ENCODE results near the gene ZCCHC2. TPM values are rescaled to one million over a fixed set of nuclear protein-coding genes. Genes with fewer than 3 reads are reported as not detected.

ZCCHC2 gene
- total RNA-seq, 4 donors from 2014 or later = 18.9 to 26.1 (median 23.8) TPM

DNA sequence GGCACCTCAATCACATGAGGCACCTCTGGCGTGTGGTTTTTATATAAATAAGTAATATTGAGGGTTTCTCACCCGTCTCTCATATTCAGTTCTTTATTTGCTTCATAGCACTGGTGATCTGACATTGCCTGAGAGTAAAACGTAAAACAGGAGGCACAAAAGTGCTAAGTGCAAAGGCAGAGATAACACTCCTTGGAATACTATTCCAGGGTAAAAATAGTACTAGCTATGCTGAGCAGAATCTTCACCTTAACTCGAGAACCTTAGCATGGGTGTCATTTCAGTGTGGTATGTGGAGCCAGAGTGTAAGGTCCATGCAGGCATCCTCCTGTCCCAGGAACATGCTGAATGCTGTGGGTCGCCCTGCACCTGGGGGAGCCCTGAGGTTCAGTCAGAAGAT lies 26.9 kb downstream of the ZCCHC2 start:
- no peak overlapping the region for H3K4me3 ChIP-seq
- TF ChIP-seq EP300 (IDR thresholded peaks at IDR 0.05) (no peak), POLR2AphosphoS5 (IDR thresholded peaks at IDR 0.05) (no peak), POLR2A (IDR thresholded peaks at IDR 0.05; ENCODE audit: low read depth) (no peak)
- TF ChIP-seq, protein P1, sequence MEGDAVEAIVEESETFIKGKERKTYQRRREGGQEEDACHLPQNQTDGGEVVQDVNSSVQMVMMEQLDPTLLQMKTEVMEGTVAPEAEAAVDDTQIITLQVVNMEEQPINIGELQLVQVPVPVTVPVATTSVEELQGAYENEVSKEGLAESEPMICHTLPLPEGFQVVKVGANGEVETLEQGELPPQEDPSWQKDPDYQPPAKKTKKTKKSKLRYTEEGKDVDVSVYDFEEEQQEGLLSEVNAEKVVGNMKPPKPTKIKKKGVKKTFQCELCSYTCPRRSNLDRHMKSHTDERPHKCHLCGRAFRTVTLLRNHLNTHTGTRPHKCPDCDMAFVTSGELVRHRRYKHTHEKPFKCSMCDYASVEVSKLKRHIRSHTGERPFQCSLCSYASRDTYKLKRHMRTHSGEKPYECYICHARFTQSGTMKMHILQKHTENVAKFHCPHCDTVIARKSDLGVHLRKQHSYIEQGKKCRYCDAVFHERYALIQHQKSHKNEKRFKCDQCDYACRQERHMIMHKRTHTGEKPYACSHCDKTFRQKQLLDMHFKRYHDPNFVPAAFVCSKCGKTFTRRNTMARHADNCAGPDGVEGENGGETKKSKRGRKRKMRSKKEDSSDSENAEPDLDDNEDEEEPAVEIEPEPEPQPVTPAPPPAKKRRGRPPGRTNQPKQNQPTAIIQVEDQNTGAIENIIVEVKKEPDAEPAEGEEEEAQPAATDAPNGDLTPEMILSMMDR (IDR thresholded peaks at IDR 0.05) = no peak
- H3K36me3 ChIP-seq = peaks cover 21 to 72% (median 57%) of the 10 kb centered on the region in 4 donors
- no peak overlapping the region for H3K27ac ChIP-seq (replicated peaks in 1 of 4)
- no peaks in the 10 kb centered on the region for H3K4me1 ChIP-seq
- no peaks in the 10 kb centered on the region for H3K9me3 ChIP-seq
- intact Hi-C loops (cut with DNase I) = no loop called here
- no peaks in the 10 kb centered on the region for H3K27me3 ChIP-seq
- no peak for DNase-seq (ENCODE audit: extremely low spot score)
- WGBS = 93% methylated on average over 5 of the region's 5 CpGs

DNA sequence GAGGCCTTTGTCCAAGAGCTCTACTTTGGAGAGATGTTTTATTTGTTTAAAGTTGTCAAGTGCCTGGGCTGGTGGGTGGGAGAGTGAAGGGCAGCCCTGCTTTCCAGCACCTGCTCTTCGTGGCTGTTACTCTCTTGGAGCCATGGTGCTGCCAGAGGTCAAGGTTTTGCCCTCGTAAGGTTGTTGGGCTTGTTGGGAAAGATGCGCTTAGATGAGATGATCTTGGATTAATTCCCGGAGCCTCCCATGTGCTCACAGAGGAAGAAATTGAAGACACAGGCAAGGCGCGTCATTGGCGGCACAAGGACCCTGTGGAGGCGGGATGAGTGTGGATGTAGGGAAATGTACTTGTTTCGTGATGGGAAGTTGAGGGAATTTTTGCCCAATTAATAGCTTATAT lies 27.9 kb downstream of the ZCCHC2 start:
- H3K36me3 ChIP-seq = peaks cover 16 to 70% (median 48%) of the 10 kb centered on the region in 4 donors
- H3K4me3 ChIP-seq = no peak overlapping the region
- H3K4me1 ChIP-seq = no peaks in the 10 kb centered on the region
- no peaks in the 10 kb centered on the region for H3K27me3 ChIP-seq
- TF ChIP-seq, protein P1 (IDR thresholded peaks at IDR 0.05) = no peak
- no peak for TF ChIP-seq POLR2A (IDR thresholded peaks at IDR 0.05; ENCODE audit: low read depth)
- TF ChIP-seq POLR2AphosphoS5 (IDR thresholded peaks at IDR 0.05) = no peak
- TF ChIP-seq EP300 (IDR thresholded peaks at IDR 0.05) = no peak
- no peaks in the 10 kb centered on the region for H3K9me3 ChIP-seq
- WGBS = 92% methylated on average over 9 of the region's 9 CpGs
- intact Hi-C loops (cut with DNase I) = no loop called here
- no peak for DNase-seq (ENCODE audit: extremely low spot score)
- H3K27ac ChIP-seq (replicated peaks in 1 of 4) = no peak overlapping the region

DNA sequence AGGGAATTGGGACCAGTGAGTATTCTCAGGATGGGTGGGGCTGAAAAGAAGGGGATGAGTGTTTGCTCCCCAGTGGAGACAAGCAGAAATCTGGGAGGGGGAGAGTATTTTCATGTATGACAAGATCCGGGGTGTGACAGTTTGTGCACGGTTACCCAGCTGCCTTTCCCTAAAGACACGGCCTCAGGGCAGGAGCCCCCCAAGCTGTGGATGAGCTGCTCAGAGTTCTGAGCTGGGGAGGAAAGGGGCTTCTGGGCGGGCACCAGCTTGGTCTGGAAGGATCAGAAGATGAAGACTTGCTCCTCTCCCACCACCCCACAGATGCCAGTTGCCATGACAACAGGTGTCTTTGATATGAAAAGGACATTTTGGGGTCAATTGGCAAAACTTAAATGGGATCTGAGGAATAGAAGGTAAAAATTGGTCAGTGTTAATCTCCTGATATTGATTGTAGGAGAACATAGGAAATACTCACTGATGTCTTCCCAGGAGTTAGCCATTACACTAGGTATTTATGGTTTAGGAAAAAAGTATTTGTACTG lies 29.2 kb downstream of the ZCCHC2 start:
- no peaks in the 10 kb centered on the region for H3K4me1 ChIP-seq
- no peaks in the 10 kb centered on the region for H3K27me3 ChIP-seq
- no peak for TF ChIP-seq POLR2A (IDR thresholded peaks at IDR 0.05; ENCODE audit: low read depth)
- TF ChIP-seq, protein P1 (IDR thresholded peaks at IDR 0.05) = no peak
- TF ChIP-seq POLR2AphosphoS5 (IDR thresholded peaks at IDR 0.05) = no peak
- no peak for TF ChIP-seq EP300 (IDR thresholded peaks at IDR 0.05)
- peaks cover 16 to 70% (median 45%) of the 10 kb centered on the region in 4 donors for H3K36me3 ChIP-seq
- DNase-seq (ENCODE audit: extremely low spot score) = no peak
- 95% methylated on average over 4 of the region's 4 CpGs for WGBS
- no peak overlapping the region for H3K4me3 ChIP-seq
- H3K27ac ChIP-seq (replicated peaks in 1 of 4) = no peak overlapping the region
- intact Hi-C loops (cut with DNase I) = no loop called here
- no peaks in the 10 kb centered on the region for H3K9me3 ChIP-seq

DNA sequence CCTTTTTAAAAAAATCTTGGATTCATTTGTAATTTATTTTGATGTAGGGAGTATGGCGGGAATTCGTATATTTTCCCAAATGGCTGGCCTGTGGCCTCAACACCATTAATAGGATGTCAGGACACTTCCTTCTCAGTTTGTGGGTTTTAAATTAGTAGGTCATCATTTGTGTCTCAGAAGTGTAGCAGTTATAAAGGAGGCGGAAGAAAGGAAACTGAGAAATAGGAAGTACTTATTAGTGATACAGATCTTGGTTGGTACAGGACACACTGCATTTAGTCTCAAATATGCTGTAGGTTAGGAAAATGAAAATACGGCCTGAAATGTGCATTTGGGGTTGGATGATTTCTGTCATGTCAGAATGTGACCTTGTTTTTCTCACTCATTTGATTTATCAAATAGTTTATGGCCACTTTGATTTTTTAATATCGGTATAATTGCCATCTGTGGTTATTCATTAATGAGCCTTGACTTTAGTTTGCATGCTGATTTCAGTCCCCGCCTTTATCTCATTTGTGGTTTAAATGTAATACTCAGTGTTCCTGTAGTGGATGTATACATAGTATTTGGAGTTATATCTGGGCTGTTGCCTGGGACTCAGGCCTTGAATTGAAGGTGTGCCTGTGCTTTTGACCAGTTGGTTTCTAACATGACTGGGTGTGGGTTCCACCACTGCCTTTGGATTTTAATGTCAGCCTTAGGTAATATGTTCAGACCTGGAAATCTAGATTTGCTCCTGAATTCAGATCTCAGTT lies 31.4 kb downstream of the ZCCHC2 start:
- no peak for DNase-seq (ENCODE audit: extremely low spot score)
- no peak overlapping the region for H3K27ac ChIP-seq (replicated peaks in 1 of 4)
- no peaks in the 10 kb centered on the region for H3K9me3 ChIP-seq
- no peaks in the 10 kb centered on the region for H3K4me1 ChIP-seq
- H3K4me3 ChIP-seq = no peak overlapping the region
- H3K27me3 ChIP-seq = no peaks in the 10 kb centered on the region
- intact Hi-C loops (cut with DNase I) = no loop called here
- 83% methylated on average over 6 of the region's 6 CpGs for WGBS
- H3K36me3 ChIP-seq = peaks cover 22 to 77% (median 49%) of the 10 kb centered on the region in 4 donors
- TF ChIP-seq EP300 (IDR thresholded peaks at IDR 0.05) = no peak
- TF ChIP-seq POLR2A (IDR thresholded peaks at IDR 0.05; ENCODE audit: low read depth) = no peak
- TF ChIP-seq POLR2AphosphoS5 (IDR thresholded peaks at IDR 0.05) = no peak

DNA sequence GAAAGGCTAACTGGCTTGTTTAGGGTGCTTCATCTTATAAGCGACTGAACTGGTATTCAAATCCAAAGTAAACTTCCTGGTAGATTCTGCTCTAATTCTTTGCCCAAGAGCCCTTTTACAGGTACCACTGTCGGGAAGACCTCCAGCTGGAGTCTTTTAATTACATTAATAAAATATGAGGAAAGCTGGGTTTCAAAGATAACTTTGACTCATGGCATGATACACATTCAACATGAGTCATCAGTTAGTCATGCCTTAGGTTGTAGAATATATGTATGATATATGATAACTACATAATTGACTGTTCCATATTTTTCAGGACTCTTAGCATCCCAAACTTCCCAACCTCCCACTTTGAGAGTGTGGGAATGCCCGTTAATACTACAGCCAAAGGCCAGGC lies 32.3 kb downstream of the ZCCHC2 start:
- intact Hi-C loops (cut with DNase I) = no loop called here
- Histone ChIP-seq H3K36me3 (peaks cover 19 to 79% (median 54%) of the 10 kb centered on the region in 4 donors), H3K27me3 (no peaks in the 10 kb centered on the region), H3K4me3 (no peak overlapping the region), H3K27ac (replicated peaks in 1 of 4) (no peak overlapping the region), H3K9me3 (no peaks in the 10 kb centered on the region), H3K4me1 (no peaks in the 10 kb centered on the region)
- DNase-seq (ENCODE audit: extremely low spot score) = no peak
- no peak for TF ChIP-seq EP300 (IDR thresholded peaks at IDR 0.05)
- no peak for TF ChIP-seq POLR2A (IDR thresholded peaks at IDR 0.05; ENCODE audit: low read depth)
- TF ChIP-seq POLR2AphosphoS5 (IDR thresholded peaks at IDR 0.05) = no peak
- TF ChIP-seq, protein P1 (IDR thresholded peaks at IDR 0.05) = no peak
- WGBS = 95% methylated on average over 3 of the region's 3 CpGs
